ENCODE results near the gene SERINC2. TPM values are rescaled to one million over a fixed set of nuclear protein-coding genes. Genes with fewer than 3 reads are reported as not detected.
A peak's percentile ranks its signal among the peaks of the same experiment; 100 is the strongest.

SERINC2 gene
- total and polyA plus RNA-seq, 9 of the 15 experiments (the other 6 are each of a cell fraction or from before 2014, with no cell fraction given): 0.07 to 1.2 (median 0.70) TPM; not detected in 2

GRCh38 chr1:31416101-31416736 is 3.2 kb downstream of the SERINC2 start:
- no peak overlapping the region for H3K27ac ChIP-seq (ENCODE audit: extremely low read depth, low read depth, low read length)

GRCh38 chr1:31417148-31417547 is 4.1 kb downstream of the SERINC2 start:
- Histone ChIP-seq H3K4me1 (replicated peaks in 1 of 2; ENCODE audit: control insufficient read depth in 2 of 2, insufficient read depth in 2 of 2, low read length in 2 of 2) (peaks cover 4 to 17% of the 10 kb centered on the region in 2 experiments; a peak in 4 of 5 replicates), H3K27me3 (ENCODE audit: control insufficient read depth in 2 of 2, insufficient read depth in 2 of 2, low read length in 2 of 2) (peaks cover 23 to 42% of the 10 kb centered on the region in 2 experiments; a peak in 4 of 5 replicates), H2AFZ (ENCODE audit: low read depth, low read length) (no peak overlapping the region), H3K27ac (ENCODE audit: extremely low read depth, low read depth, low read length) (no peak overlapping the region), H3K4me3 (no peak overlapping the region), H3K9ac (ENCODE audit: insufficient read depth in 1 of 2, low read depth in 2 of 2, low read length in 2 of 2) (no peak overlapping the region), H3K79me2 (ENCODE audit: control insufficient read depth, insufficient read depth, low read length) (no peaks in the 10 kb centered on the region), H3K4me2 (ENCODE audit: insufficient read depth, low read length) (no peak overlapping the region), H4K20me1 (replicated peaks; ENCODE audit: control insufficient read depth, insufficient read depth, low read length) (peaks cover 9% of the 10 kb centered on the region; the same call in 1 of the 2 replicates), H3K9me3 (replicated peaks; ENCODE audit: control insufficient read depth, insufficient read depth, low read depth, low read length) (no peaks in the 10 kb centered on the region), H3K36me3 (ENCODE audit: control insufficient read depth, insufficient read depth, low read length) (no peaks in the 10 kb centered on the region), H3K9me1 (ENCODE audit: control insufficient read depth, insufficient read depth, low read length) (no peaks in the 10 kb centered on the region)
- FAIRE-seq: no peak
- POLR2A ChIA-PET: no interaction called here
- no peak for TF ChIP-seq PBX2 (CRISPR knock-in tag; IDR thresholded peaks at IDR 0.05; ENCODE audit: low read depth)
- TF ChIP-seq PBX2 (tag; conservative IDR thresholded peaks at IDR 0.05; ENCODE audit: low read depth): peak; percentile 38; the same call in 1 of the 2 replicates
- TF ChIP-seq CEBPB (tag; IDR thresholded peaks at IDR 0.05): peak; percentile 95
- no peak for TF ChIP-seq ZNF197 (CRISPR knock-in tag; IDR thresholded peaks at IDR 0.05; ENCODE audit: low read depth)
- peak; percentile 52; the same call in 1 of the 2 replicates for TF ChIP-seq CEBPG (CRISPR knock-in tag; IDR thresholded peaks at IDR 0.05)
- TF ChIP-seq CEBPG (tag; conservative IDR thresholded peaks at IDR 0.05 in 1 of 2, IDR thresholded peaks at IDR 0.05 in 1 of 2): peak; percentile 69 to 86
- in situ Hi-C loops (cut with MboI): no loop called here
- no TSS peak for BruUV-seq (replicated peaks)
- 17% methylated on average over 3 of the region's 3 CpGs for WGBS (ENCODE audit: insufficient coverage, low coverage, missing lambda C conversion rate)
- no peak for ATAC-seq
- intact Hi-C loops (cut with micrococcal nuclease): no loop called here
- no peak for DNase-seq (ENCODE audit: extremely low read depth in 1 of 4, low spot score in 3 of 4)
- CTCF ChIA-PET (ENCODE audit: low intra/inter-chr PET ratio): no interaction called here

More at GRCh38 chr1:31416101-31416736, 3.2 kb downstream of the SERINC2 start:
- ATAC-seq (no peak), FAIRE-seq (no peak), DNase-seq (ENCODE audit: extremely low read depth in 1 of 4, low spot score in 3 of 4) (no peak)
- Histone ChIP-seq H3K9me1 (ENCODE audit: control insufficient read depth, insufficient read depth, low read length) (no peaks in the 10 kb centered on the region), H3K4me2 (ENCODE audit: insufficient read depth, low read length) (no peak overlapping the region), H3K4me1 (replicated peaks in 1 of 2; ENCODE audit: control insufficient read depth in 2 of 2, insufficient read depth in 2 of 2, low read length in 2 of 2) (peaks cover 4 to 17% of the 10 kb centered on the region in 2 experiments; a peak in 4 of 5 replicates), H2AFZ (ENCODE audit: low read depth, low read length) (no peak overlapping the region), H3K27me3 (ENCODE audit: control insufficient read depth in 2 of 2, insufficient read depth in 2 of 2, low read length in 2 of 2) (peaks cover 23 to 42% of the 10 kb centered on the region in 2 experiments; a peak in 4 of 5 replicates), H3K79me2 (ENCODE audit: control insufficient read depth, insufficient read depth, low read length) (no peaks in the 10 kb centered on the region), H3K9ac (ENCODE audit: insufficient read depth in 1 of 2, low read depth in 2 of 2, low read length in 2 of 2) (no peak overlapping the region), H4K20me1 (replicated peaks; ENCODE audit: control insufficient read depth, insufficient read depth, low read length) (peaks cover 9% of the 10 kb centered on the region; the same call in 1 of the 2 replicates), H3K36me3 (ENCODE audit: control insufficient read depth, insufficient read depth, low read length) (no peaks in the 10 kb centered on the region), H3K9me3 (replicated peaks; ENCODE audit: control insufficient read depth, insufficient read depth, low read depth, low read length) (no peaks in the 10 kb centered on the region), H3K4me3 (no peak overlapping the region)
- intact Hi-C loops (cut with micrococcal nuclease): no loop called here
- in situ Hi-C loops (cut with MboI): no loop called here
- POLR2A ChIA-PET: no interaction called here
- 25% methylated on average over 7 of the region's 7 CpGs for WGBS (ENCODE audit: insufficient coverage, low coverage, missing lambda C conversion rate)
- no peak for TF ChIP-seq PTTG1 (tag; IDR thresholded peaks at IDR 0.05; ENCODE audit: low read depth)
- TF ChIP-seq RBM25 (IDR thresholded peaks at IDR 0.05; ENCODE audit: low read depth, low read length, severe bottlenecking): peak; percentile 24
- CTCF ChIA-PET (ENCODE audit: low intra/inter-chr PET ratio): no interaction called here
- BruUV-seq (replicated peaks): no TSS peak

Data from K562 (cell line).